GM06990 (cell line): ENCODE results near the gene ZNF92.
"Not testable (repeated sequence)": the region's sequence is repeated elsewhere in the genome, so short reads cannot be mapped to it uniquely, and the experiment has no call there.

Experiments
- DNase-seq: peaks from one replicate; pipeline ENCODE4 v3.0.0-alpha.2; 2011; ENCODE audit not compliant: insufficient read length; ENCODE audit errors: extremely low read depth
- H3K27me3 ChIP-seq: replicated peaks from 2 replicates; pipeline ENCODE4 v1.6.0; 2011; ENCODE audit warnings: low read length; ENCODE audit not compliant: control insufficient read depth, insufficient read depth
- H3K36me3 ChIP-seq: 2 replicates; pipeline ENCODE4 v1.5.1; 2011; ENCODE audit warnings: low read length; ENCODE audit not compliant: control insufficient read depth, insufficient read depth
- H3K4me3 ChIP-seq: replicated peaks from 2 replicates; pipeline ENCODE4 v1.5.1; 2011; ENCODE audit warnings: low read depth, mild to moderate bottlenecking, control low read depth, low read length
- CTCF ChIP-seq: IDR thresholded peaks from 2 replicates; pipeline ENCODE4 v1.5.1; 2011; ENCODE audit warnings: low read length, control low read depth, mild to moderate bottlenecking, inconsistent platforms; ENCODE audit not compliant: insufficient read depth, poor library complexity, severe bottlenecking

The ZNF92 gene

DNA sequence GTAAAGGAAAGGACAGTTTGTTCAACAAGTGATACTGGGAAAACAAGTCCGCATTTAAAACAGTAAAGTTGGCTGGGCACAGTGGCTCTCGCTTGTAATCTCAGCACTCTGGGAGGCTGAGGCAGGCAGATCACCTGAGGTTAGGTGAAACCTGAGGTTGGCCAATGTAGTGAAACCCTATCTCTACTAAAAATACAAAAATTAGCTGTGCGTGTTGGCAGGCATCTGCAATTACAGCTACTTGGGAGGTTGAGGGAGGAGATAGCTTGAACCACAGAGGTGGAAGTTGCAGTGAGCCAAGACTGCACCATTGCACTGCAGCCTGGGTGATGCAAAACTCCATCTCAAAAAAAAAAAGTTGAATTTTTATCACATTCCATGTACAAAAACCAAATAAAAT is 35.7 kb downstream of the ZNF92 start:
- no peak for TF ChIP-seq CTCF

DNA sequence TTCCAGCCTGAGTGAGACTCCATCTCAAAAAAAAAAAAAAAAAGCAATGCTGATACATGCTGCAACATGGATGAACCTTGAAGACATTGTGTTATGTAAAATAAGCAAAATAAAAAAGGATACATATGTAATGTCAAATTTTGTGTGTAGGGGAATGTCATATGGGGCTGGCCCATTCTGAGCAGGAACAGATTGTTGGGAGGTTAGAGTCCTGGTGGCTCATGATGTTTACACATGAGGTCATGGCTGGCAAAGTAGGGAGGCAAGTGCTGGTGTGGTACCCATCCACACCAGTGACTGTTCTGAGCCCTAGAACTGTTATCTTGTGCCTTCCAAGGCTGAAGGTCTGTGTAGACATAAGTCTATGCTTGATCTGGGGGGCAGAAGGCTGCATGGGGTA is 37.6 kb downstream of the ZNF92 start:
- no peak for DNase-seq
- TF ChIP-seq CTCF = no peak
- Histone ChIP-seq H3K4me3 (no peak overlapping the region), H3K36me3 (no peaks in the 10 kb centered on the region), H3K27me3 (no peaks in the 10 kb centered on the region)

More for the DNA sequence above, 35.7 kb downstream of the ZNF92 start:
- Histone ChIP-seq H3K36me3 (no peaks in the 10 kb centered on the region), H3K27me3 (no peaks in the 10 kb centered on the region), H3K4me3 (no peak overlapping the region)
- no peak for DNase-seq

DNA sequence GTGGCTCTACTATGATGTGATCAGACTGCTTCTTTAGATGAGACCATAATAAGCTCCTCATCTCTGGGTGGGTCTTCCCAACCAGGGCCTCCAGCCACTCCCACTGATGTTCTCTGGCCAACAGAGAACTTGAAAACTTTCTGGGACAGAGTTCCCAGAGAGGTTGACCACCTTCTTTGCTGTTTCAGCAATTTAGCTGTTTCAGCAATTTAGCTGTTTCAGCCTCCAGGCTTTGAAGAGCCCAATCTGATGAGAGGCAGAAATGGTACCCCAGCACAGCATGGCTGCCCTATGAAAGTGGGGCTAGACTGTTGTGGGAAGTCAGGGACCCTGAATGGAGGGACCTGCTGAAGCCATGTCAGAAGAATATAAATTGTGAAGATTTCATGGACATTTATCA is 49.0 kb downstream of the ZNF92 start:
- no peak for TF ChIP-seq CTCF
- no peak overlapping the region for H3K4me3 ChIP-seq
- no peaks in the 10 kb centered on the region for H3K36me3 ChIP-seq
- DNase-seq = no peak
- no peaks in the 10 kb centered on the region for H3K27me3 ChIP-seq

GRCh38 chr7:65423286-65423685 is 49.6 kb downstream of the ZNF92 start:
- not testable (repeated sequence) for H3K27me3 ChIP-seq, H3K4me3 ChIP-seq, DNase-seq, H3K36me3 ChIP-seq

DNA sequence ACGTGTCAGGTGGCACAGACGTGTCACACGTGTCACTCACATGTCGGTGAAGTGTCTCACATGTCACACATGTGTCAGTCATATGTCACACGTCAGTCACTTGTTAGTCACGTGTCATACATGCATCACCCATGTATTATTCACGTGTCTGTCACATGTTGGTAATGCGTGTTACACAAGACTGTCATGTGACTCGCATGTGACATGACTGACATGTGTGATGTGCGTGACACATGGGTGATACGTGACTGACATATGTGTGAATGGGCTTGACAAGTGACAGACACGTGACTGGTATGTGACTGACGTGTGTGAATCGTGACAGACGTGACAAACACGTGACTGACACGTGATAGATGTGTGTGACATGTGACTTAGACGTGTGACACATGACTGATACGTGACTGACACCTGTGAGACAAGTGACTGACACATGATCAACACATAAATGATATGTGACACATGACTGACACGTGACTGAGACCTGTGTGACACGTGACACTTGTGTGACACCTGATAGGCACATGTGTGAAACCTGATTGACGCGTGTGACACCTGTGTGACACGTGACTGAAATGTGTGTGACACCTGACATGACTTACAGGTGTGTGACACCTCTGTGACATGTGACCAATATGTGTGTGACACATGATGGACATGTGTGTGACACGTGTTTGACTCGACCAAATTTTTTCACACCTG is 56.1 kb downstream of the ZNF92 start:
- no peak for TF ChIP-seq CTCF
- Histone ChIP-seq H3K4me3 (no peak overlapping the region), H3K36me3 (no peaks in the 10 kb centered on the region), H3K27me3 (no peaks in the 10 kb centered on the region)
- no peak for DNase-seq

DNA sequence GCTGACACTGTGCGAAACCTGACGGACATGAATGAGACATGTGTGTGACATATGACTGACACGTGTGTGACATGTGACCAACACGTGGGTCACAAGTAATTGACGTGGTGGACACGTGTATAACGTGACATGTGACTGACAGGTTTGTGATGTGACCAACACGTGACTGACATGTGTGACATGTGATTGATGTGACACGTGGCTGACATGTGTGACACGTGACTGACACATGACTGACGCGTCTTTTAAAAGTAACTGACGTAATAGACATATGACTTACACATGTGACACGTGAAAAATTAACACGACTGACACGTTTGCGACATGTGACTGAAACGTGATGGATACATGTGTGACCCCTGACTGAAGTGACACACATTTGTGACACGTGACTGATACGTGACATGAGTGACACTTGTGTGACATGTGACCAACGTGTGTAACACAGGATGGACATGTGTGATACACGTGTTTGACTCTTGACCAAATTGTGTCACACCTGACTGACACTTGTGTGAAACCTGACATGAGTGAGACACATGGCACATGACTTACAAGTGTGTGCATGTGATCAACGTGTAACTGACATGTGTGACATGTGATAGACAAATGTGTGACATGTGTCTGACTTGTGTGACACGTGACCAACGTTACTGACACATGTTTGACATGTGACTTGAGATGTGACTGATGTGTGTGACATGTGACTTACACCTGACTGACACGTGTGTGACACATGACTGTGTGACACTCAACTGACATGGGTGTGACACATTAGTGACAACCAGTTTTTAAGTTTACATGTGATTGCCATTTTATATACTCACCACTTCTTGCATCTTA is 56.9 kb downstream of the ZNF92 start:
- no peak for TF ChIP-seq CTCF
- DNase-seq = no peak

More for the DNA sequence above, 56.9 kb downstream of the ZNF92 start:
- H3K4me3 ChIP-seq = no peak overlapping the region
- H3K36me3 ChIP-seq = no peaks in the 10 kb centered on the region
- no peaks in the 10 kb centered on the region for H3K27me3 ChIP-seq
